PC-9 (cell line): ENCODE data around the gene TSC1. TPM values are rescaled to one million over a fixed set of nuclear protein-coding genes. Genes with fewer than 3 reads are reported as not detected.

Experiments used
- BruUV-seq: library from RNA; stranded (reverse); fragments of 400-500 nt; replicated peaks from 2 replicates; lab custom pipeline; 2021; lab: Mats Ljungman, UMichigan
- CTCF ChIA-PET: fragments of 300-600 bp; sonication (Branson Sonifier 250); formaldehyde crosslinking; loops from one replicate; lab custom pipeline; 2022; ENCODE audit warnings: antibody characterized with exemption; lab: Charles Lee
- POLR2A ChIA-PET: fragments of 300-600 bp; sonication (Branson Sonifier 250); formaldehyde crosslinking; loops from one replicate; lab custom pipeline; 2022; ENCODE audit warnings: antibody characterized with exemption; ENCODE audit not compliant: unreplicated experiment; lab: Charles Lee
- DNase-seq, 2 experiments: peaks; one replicate each; pipeline versions ENCODE4 v3.0.0 to v3.0.0-alpha.2; 2015 to 2022; ENCODE audit warnings: mixed read lengths in 1 of 2
- H2AFZ ChIP-seq: fragments of 200-600 bp; sonication (generic); 2 replicates; pipeline ENCODE4 v1.8.1; 2017; ENCODE audit warnings: antibody characterized with exemption
- H3F3A ChIP-seq: fragments of 200-600 bp; sonication (generic); 2 replicates; pipeline ENCODE4 v1.8.1; 2017; ENCODE audit warnings: antibody characterized with exemption, mild to moderate bottlenecking, low read depth; ENCODE audit not compliant: insufficient read depth
- H3K27ac ChIP-seq: fragments of 200-600 bp; sonication (generic); 2 replicates; pipeline ENCODE4 v1.6.1; 2016; ENCODE audit warnings: mixed run types
- H3K27me3 ChIP-seq: fragments of 200-600 bp; sonication (generic); 2 replicates; pipeline ENCODE4 v1.6.1; 2016; ENCODE audit warnings: low read depth, mixed run types; ENCODE audit not compliant: insufficient read depth
- H3K36me3 ChIP-seq: fragments of 200-600 bp; sonication (generic); 2 replicates; pipeline ENCODE4 v1.6.1; 2016; ENCODE audit warnings: low read depth, mixed run types
- H3K4me1 ChIP-seq: fragments of 200-600 bp; sonication (generic); replicated peaks from 2 replicates; pipeline ENCODE4 v1.6.1; 2016; ENCODE audit warnings: mixed run types; ENCODE audit not compliant: insufficient read depth
- H3K4me2 ChIP-seq: fragments of 200-600 bp; sonication (generic); 2 replicates; pipeline ENCODE4 v1.6.1; 2017; ENCODE audit warnings: mixed run types
- H3K4me3 ChIP-seq: fragments of 200-600 bp; sonication (generic); 2 replicates; pipeline ENCODE4 v1.6.1; 2016; ENCODE audit warnings: mixed run types
- H3K79me2 ChIP-seq: fragments of 200-600 bp; sonication (generic); 2 replicates; pipeline ENCODE4 v1.6.1; 2017; ENCODE audit warnings: low read depth, mixed run types
- H3K9me2 ChIP-seq: fragments of 200-600 bp; sonication (generic); 2 replicates; pipeline ENCODE4 v1.8.1; 2017; ENCODE audit warnings: mild to moderate bottlenecking; ENCODE audit not compliant: insufficient read depth
- H3K9me3 ChIP-seq: fragments of 200-600 bp; sonication (generic); 2 replicates; pipeline ENCODE4 v1.8.1; 2016; ENCODE audit warnings: low read depth; ENCODE audit not compliant: insufficient read depth
- H4K20me1 ChIP-seq: fragments of 200-600 bp; sonication (generic); 2 replicates; pipeline ENCODE4 v1.8.1; 2017; ENCODE audit not compliant: insufficient read depth
- EZH2 ChIP-seq: fragments of 200-600 bp; sonication (generic); IDR thresholded peaks from 2 replicates; pipeline ENCODE4 v1.8.0; 2017; ENCODE audit warnings: antibody characterized with exemption, low read depth
- intact Hi-C: fragments of 100-400 bp; cut with micrococcal nuclease; formaldehyde crosslinking; loops from one replicate; pipeline ENCODE4 v1.10.0; 2022; ENCODE audit not compliant: unreplicated experiment
- total RNA-seq: library from RNA; stranded (reverse); gene quantifications from 2 replicates; pipeline ENCODE4 v1.2.3, GENCODE V29; 2021
- TF ChIP-seq, protein P1 (sequence below): fragments of 200-600 bp; sonication (generic); conservative IDR thresholded peaks from 2 replicates; pipeline ENCODE4 v1.6.1; 2017; ENCODE audit warnings: mixed run types, antibody characterized with exemption, mild to moderate bottlenecking, moderate library complexity

TSC1 gene
- total RNA-seq, 1 experiment from 2014 or later, result 61.0 TPM

DNA sequence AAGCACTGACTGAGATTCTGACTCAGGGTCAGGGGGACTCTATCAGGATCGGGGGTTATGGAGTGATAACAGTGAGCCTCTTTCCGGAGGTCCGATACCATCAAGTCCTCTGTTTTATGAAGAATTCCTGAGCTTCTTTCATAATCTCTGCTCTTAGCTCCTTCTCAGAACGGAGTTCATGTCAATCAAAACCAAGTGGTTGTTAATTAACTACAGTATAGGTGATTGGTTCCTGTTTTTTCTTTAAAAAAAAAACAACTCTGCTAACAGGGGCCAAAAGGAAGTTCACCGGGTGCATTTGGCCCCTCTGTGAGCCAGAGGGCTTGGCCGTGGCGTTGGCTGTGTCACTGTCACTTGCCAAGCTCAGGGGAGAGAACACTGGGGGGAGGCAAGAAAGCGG, 38.0 kb upstream of the TSC1 start:
- Histone ChIP-seq H3K9me3 (no peaks in the 10 kb centered on the region), H3F3A (no peaks in the 10 kb centered on the region), H3K79me2 (no peaks in the 10 kb centered on the region), H3K4me3 (no peak overlapping the region), H3K27ac (no peak overlapping the region), H2AFZ (no peak overlapping the region), H3K36me3 (no peaks in the 10 kb centered on the region), H3K9me2 (no peaks in the 10 kb centered on the region), H3K4me2 (no peak overlapping the region), H3K4me1 (no peaks in the 10 kb centered on the region), H3K27me3 (peaks cover 96% of the 10 kb centered on the region), H4K20me1 (no peaks in the 10 kb centered on the region)
- no TSS peak for BruUV-seq
- TF ChIP-seq, protein P1, sequence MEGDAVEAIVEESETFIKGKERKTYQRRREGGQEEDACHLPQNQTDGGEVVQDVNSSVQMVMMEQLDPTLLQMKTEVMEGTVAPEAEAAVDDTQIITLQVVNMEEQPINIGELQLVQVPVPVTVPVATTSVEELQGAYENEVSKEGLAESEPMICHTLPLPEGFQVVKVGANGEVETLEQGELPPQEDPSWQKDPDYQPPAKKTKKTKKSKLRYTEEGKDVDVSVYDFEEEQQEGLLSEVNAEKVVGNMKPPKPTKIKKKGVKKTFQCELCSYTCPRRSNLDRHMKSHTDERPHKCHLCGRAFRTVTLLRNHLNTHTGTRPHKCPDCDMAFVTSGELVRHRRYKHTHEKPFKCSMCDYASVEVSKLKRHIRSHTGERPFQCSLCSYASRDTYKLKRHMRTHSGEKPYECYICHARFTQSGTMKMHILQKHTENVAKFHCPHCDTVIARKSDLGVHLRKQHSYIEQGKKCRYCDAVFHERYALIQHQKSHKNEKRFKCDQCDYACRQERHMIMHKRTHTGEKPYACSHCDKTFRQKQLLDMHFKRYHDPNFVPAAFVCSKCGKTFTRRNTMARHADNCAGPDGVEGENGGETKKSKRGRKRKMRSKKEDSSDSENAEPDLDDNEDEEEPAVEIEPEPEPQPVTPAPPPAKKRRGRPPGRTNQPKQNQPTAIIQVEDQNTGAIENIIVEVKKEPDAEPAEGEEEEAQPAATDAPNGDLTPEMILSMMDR, result no peak
- no peak for TF ChIP-seq EZH2
- ChIA-PET CTCF (no interaction called here), POLR2A (interaction anchor here (0.6 to 0.7 kb wide), 2 partner anchors 97 to 297 kb away, joined by 6 to 24 read pairs; no protein-coding TSS in a partner anchor)
- intact Hi-C loops, result no loop called here
- DNase-seq, result no peak

DNA sequence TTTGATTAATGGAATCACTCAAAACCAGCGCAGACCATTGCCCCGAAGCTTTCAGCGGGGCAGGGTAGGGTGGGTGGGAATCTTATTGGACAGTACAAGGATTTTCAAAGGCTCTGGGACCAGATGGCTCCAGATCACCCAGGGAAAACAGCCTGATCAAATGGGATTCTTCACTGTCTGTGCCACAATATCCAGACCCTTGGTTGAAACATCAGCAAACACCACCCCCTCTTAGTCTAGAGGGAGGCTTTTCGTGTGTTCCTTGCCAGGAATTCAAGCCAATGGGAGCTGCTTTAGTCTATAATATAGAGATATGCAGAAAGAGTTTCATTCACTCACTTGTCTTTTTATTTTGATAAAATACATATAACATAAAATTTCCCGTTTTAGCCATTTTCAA, 35.7 kb upstream of the TSC1 start:
- H3K79me2 ChIP-seq, result no peaks in the 10 kb centered on the region
- no peak overlapping the region for H3K4me3 ChIP-seq
- no peaks in the 10 kb centered on the region for H3K9me3 ChIP-seq
- no peaks in the 10 kb centered on the region for H3K9me2 ChIP-seq
- intact Hi-C loops, result no loop called here
- no peaks in the 10 kb centered on the region for H3K4me1 ChIP-seq
- no peaks in the 10 kb centered on the region for H4K20me1 ChIP-seq
- no TSS peak for BruUV-seq
- H3K27me3 ChIP-seq, result peaks cover 92% of the 10 kb centered on the region
- TF ChIP-seq, protein P1, result no peak
- no peak for TF ChIP-seq EZH2
- DNase-seq, result no peak
- CTCF ChIA-PET, result no interaction called here
- H3F3A ChIP-seq, result no peaks in the 10 kb centered on the region
- POLR2A ChIA-PET, result no interaction called here
- H3K36me3 ChIP-seq, result no peaks in the 10 kb centered on the region
- H3K4me2 ChIP-seq, result no peak overlapping the region
- H3K27ac ChIP-seq, result no peak overlapping the region
- H2AFZ ChIP-seq, result no peak overlapping the region

DNA sequence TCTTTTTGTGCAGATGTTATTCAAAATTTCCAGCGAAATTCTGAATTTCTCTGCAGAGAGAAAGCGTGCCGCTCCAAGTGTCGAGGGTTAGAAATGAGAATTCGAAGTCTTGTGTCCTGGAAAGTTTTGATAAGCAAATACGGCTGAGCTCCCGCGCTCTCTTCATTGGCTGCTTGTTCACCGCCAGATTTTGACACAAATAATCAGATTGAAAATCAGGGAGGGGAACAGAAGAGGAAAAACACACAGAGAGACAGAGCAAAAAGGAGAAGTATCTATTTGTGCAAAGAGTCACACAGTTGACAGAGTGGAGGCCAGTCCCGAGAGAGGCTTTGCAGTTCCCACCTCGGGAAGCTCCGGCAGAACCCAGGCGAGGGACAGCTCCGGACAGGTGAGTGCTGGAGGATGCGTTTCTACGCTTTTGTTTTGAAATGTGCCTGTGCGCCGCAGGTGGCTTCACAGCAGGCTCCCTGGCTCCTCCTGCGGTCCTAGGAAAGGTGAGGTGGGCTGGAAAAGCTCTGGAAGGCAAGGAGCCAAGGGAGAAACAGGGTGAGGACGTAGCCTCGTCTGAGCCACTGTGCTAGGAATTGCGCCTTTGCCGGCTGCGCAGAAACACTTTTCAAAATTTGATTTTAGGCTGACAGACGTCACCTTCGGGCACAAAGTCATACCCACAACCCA, 34.2 kb upstream of the TSC1 start, which contains the start of gene GFI1B:
GFI1B (plus strand) TSS at position 244 of the 681 bp plus-strand sequence. CDS start 7,985 bp downstream, outside the sequence.
- POLR2A ChIA-PET, result interaction anchor here (0.7 kb wide), 1 partner anchor 52 kb away, joined by 9 read pairs; no protein-coding TSS in a partner anchor
- H4K20me1 ChIP-seq, result no peaks in the 10 kb centered on the region
- no peak for DNase-seq
- CTCF ChIA-PET, result interaction anchor here (0.5 to 1.1 kb wide), 3 partner anchors 43 to 74 kb away, joined by 3 to 4 read pairs (median 4); no protein-coding TSS in a partner anchor
- TF ChIP-seq EZH2, result no peak
- TF ChIP-seq, protein P1, result no peak
- no peaks in the 10 kb centered on the region for H3K79me2 ChIP-seq
- H3K4me3 ChIP-seq, result no peak within 1 kb of the TSS
- no peak within 1 kb of the TSS for H3K27ac ChIP-seq
- H2AFZ ChIP-seq, result no peak within 1 kb of the TSS
- intact Hi-C loops, result no loop called here
- no peaks in the 10 kb centered on the region for H3K4me1 ChIP-seq
- no peaks in the 10 kb centered on the region for H3K36me3 ChIP-seq
- H3K9me3 ChIP-seq, result no peaks in the 10 kb centered on the region
- no TSS peak for BruUV-seq
- no peaks in the 10 kb centered on the region for H3K9me2 ChIP-seq
- no peak within 1 kb of the TSS for H3K4me2 ChIP-seq
- no peaks in the 10 kb centered on the region for H3F3A ChIP-seq
- peaks cover 91% of the 10 kb centered on the region for H3K27me3 ChIP-seq
